Endodermal cell (in vitro differentiated cells): ENCODE results near the gene SREBF1. TPM values are rescaled to one million over a fixed set of nuclear protein-coding genes. Genes with fewer than 3 reads are reported as not detected.

ENCODE experiments used
- DNase-seq: peaks from one replicate; pipeline ENCODE4 v3.0.0-alpha.2; 2017
- H3K27ac ChIP-seq: 2 replicates; pipeline ENCODE4 v1.5.1; 2013; ENCODE audit warnings: mild to moderate bottlenecking, low read depth, low read length, moderate library complexity
- H3K27me3 ChIP-seq: 2 replicates; pipeline ENCODE4 v1.6.1; 2013; ENCODE audit warnings: mild to moderate bottlenecking, low read length, moderate library complexity; ENCODE audit not compliant: insufficient read depth, control insufficient read depth, poor library complexity, severe bottlenecking
- H3K36me3 ChIP-seq: 2 replicates; pipeline ENCODE4 v1.7.0; 2013; ENCODE audit warnings: mild to moderate bottlenecking, low read length, moderate library complexity; ENCODE audit not compliant: control insufficient read depth, insufficient read depth
- H3K4me1 ChIP-seq: one replicate; pipeline ENCODE4 v1.7.0; 2013; ENCODE audit warnings: low read length; ENCODE audit not compliant: control insufficient read depth, insufficient read depth
- H3K4me3 ChIP-seq: 2 replicates; pipeline ENCODE4 v1.5.1; 2013; ENCODE audit warnings: mild to moderate bottlenecking, low read length, moderate library complexity
- H3K9ac ChIP-seq: 2 replicates; pipeline ENCODE4 v1.6.1; 2013; ENCODE audit warnings: mild to moderate bottlenecking, low read length, moderate library complexity; ENCODE audit not compliant: poor library complexity, severe bottlenecking; ENCODE audit errors: extremely low read depth
- H3K9me3 ChIP-seq: 2 replicates; pipeline ENCODE4 v1.6.1; 2013; ENCODE audit warnings: mild to moderate bottlenecking, low read length, moderate library complexity; ENCODE audit not compliant: control insufficient read depth
- H3K27ac Mint-ChIP-seq: 2 replicates; pipeline ENCODE4 v1.8.0; 2020; ENCODE audit warnings: mixed read lengths
- H3K27me3 Mint-ChIP-seq: 2 replicates; pipeline ENCODE4 v1.8.0; 2021; ENCODE audit warnings: mild to moderate bottlenecking, mixed read lengths; ENCODE audit not compliant: insufficient read depth
- H3K36me3 Mint-ChIP-seq: 2 replicates; pipeline ENCODE4 v1.8.0; 2020; ENCODE audit warnings: low read depth, mixed read lengths
- H3K4me1 Mint-ChIP-seq: 2 replicates; pipeline ENCODE4 v1.8.0; 2020; ENCODE audit warnings: mixed read lengths
- H3K4me3 Mint-ChIP-seq: 2 replicates; pipeline ENCODE4 v1.8.0; 2020; ENCODE audit warnings: mild to moderate bottlenecking, moderate library complexity, mixed read lengths
- H3K9me3 Mint-ChIP-seq: 2 replicates; pipeline ENCODE4 v1.8.0; 2020; ENCODE audit warnings: mild to moderate bottlenecking, mixed read lengths
- CTCF ChIP-seq: fragments of 200-600 bp; sonication (generic); conservative IDR thresholded peaks from 2 replicates; pipeline ENCODE4 v1.5.0; 2021; ENCODE audit warnings: antibody characterized with exemption, mild to moderate bottlenecking
- WGBS, 2 experiments: methylation state at CpG; one replicate each; pipeline versions ENCODE4 v1.1.5 to v1.1.7; 2013; ENCODE audit warnings: missing lambda C conversion rate in 2 of 2, mixed read lengths in 1 of 2; ENCODE audit not compliant: insufficient coverage in 1 of 2, insufficient read length in 1 of 2; 5-methylcytosine and 5-hydroxymethylcytosine counted together
- total RNA-seq, 2 donors: library from RNA; stranded (reverse); fragmentation: NEBNext Ultra II Directional in 1 of 2; extraction: Animal tissue kit (Norgen Biotek cat#: 25700) in 1 of 2; gene quantifications; 2 replicates in 1 of 2; 3 replicates in 1 of 2; pipeline ENCODE4 v1.2.1, GENCODE V29; 2021

The SREBF1 gene
- total RNA-seq, 2 donors from 2014 or later, result 39.0 to 58.2 TPM

GRCh38 chr17:17848311-17849082, 11.7 kb upstream of the SREBF1 start:
- no peak for TF ChIP-seq CTCF
- Histone ChIP-seq H3K27me3 (no peaks in the 10 kb centered on the region), H3K4me1 (no peaks in the 10 kb centered on the region), H3K27ac (no peak overlapping the region), H3K9ac (no peak overlapping the region), H3K36me3 (no peaks in the 10 kb centered on the region), H3K4me3 (no peak overlapping the region), H3K9me3 (no peaks in the 10 kb centered on the region)
- 91% methylated on average over 6 to 10 of the region's 10 CpGs for WGBS, 2 experiments
- Mint-ChIP-seq H3K27ac (no peak overlapping the region), H3K4me3 (no peak overlapping the region), H3K27me3 (peaks cover 2% of the 10 kb centered on the region), H3K4me1 (peaks cover 17% of the 10 kb centered on the region), H3K9me3 (no peaks in the 10 kb centered on the region), H3K36me3 (no peaks in the 10 kb centered on the region)
- peak; percentile 42 for DNase-seq

GRCh38 chr17:17847726-17848125, 10.9 kb upstream of the SREBF1 start:
- 70 to 85% methylated on average over 2 to 5 of the region's 5 CpGs for WGBS, 2 experiments
- peaks cover 2% of the 10 kb centered on the region for H3K27me3 Mint-ChIP-seq
- no peaks in the 10 kb centered on the region for H3K9me3 ChIP-seq
- no peak overlapping the region for H3K27ac ChIP-seq
- peaks cover 19% of the 10 kb centered on the region for H3K4me1 Mint-ChIP-seq
- H3K36me3 ChIP-seq, result no peaks in the 10 kb centered on the region
- no peaks in the 10 kb centered on the region for H3K4me1 ChIP-seq
- no peak overlapping the region for H3K4me3 Mint-ChIP-seq
- H3K9me3 Mint-ChIP-seq, result no peaks in the 10 kb centered on the region
- H3K27ac Mint-ChIP-seq, result no peak overlapping the region
- H3K9ac ChIP-seq, result no peak overlapping the region
- H3K36me3 Mint-ChIP-seq, result no peaks in the 10 kb centered on the region
- no peak for TF ChIP-seq CTCF
- H3K4me3 ChIP-seq, result no peak overlapping the region
- peak; percentile 50 for DNase-seq
- no peaks in the 10 kb centered on the region for H3K27me3 ChIP-seq

- Histone ChIP-seq H3K4me3 (no peak overlapping the region), H3K9ac (no peak overlapping the region), H3K27me3 (no peaks in the 10 kb centered on the region), H3K36me3 (no peaks in the 10 kb centered on the region), H3K9me3 (no peaks in the 10 kb centered on the region), H3K4me1 (no peaks in the 10 kb centered on the region), H3K27ac (no peak overlapping the region)
- Mint-ChIP-seq H3K36me3 (no peaks in the 10 kb centered on the region), H3K27ac (no peak overlapping the region), H3K4me3 (no peak overlapping the region), H3K4me1 (peaks cover 23% of the 10 kb centered on the region), H3K9me3 (no peaks in the 10 kb centered on the region), H3K27me3 (peaks cover 2% of the 10 kb centered on the region)
- 84 to 86% methylated on average over 9 to 17 of the region's 17 CpGs for WGBS, 2 experiments
- peak; percentile 45 for DNase-seq
- no peak for TF ChIP-seq CTCF
Measured at GRCh38 chr17:17847118-17847689, 10.4 kb upstream of the SREBF1 start.
